ACHN (cell line): ENCODE results near the gene PRKCZ.
"Not testable (repeated sequence)": the region's sequence is repeated elsewhere in the genome, so short reads cannot be mapped to it uniquely, and the experiment has no call there.

ENCODE experiments used
- DNase-seq: peaks from one replicate; pipeline ENCODE4 v3.0.0-alpha.2; 2015
- in situ Hi-C: cut with HindIII; loops from 2 replicates; pipeline ENCODE4 v1.10.0; 2017; ENCODE audit warnings: low sequenced_read_pairs, low pct_ligation_motif_present, low pct_unique_long_range_greater_than_20kb

Gene PRKCZ

DNA sequence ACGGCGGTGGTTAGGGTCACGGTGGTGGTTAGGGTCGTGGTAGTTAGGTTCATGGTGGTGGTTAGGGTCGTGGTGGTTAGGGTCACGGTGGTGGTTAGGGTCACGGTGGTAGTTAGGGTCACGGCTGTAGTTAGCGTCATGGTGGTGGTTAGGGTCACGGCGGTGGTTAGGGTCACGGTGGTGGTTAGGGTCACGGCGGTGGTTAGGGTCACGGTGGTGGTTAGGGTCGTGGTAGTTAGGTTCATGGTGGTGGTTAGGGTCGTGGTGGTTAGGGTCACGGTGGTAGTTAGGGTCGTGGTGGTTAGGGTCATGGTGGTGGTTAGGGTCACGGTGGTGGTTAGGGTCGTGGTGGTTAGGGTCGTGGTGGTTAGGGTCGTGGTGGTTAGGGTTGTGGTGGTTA is 71.6 kb downstream of the PRKCZ start:
- in situ Hi-C loops, DNase-seq: not testable (repeated sequence)

DNA sequence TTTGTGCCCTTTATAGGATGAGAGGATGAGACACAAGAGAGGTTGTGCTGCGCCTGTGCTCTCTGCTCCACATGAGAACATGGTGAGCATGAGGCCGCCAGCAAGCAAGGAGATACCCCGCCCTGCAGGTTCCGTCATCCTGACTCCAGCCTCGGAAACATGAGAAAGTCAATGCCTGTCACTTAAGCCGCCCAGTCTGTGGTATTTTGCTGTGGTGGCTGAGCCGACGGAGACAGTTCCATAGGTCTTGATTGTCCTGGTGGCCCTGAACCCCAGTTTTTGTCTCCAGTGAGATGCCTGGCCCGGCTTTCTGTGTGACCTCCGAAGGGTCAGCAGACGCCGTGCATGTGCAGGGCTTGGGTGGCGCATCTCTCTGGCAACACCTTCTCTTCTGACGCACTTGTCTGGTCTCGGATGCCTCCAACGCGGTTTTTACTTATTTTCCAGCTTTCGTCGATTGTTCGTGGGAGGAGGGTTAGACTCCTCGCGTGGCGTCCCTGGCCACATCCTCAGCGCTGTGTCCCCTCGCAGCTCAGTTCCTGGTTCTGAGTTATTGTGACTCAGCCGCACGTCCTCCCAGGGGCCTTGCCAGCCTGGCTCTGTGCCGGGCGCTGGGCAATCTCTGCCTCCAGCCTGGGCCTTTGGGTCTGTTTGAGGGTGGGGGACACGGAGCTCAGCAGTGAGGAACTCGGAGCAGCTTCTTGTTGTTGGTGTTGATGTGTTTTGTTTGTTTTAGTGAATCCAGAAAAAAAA is 74.4 kb downstream of the PRKCZ start:
- no peak for DNase-seq
- in situ Hi-C loops = no loop called here

DNA sequence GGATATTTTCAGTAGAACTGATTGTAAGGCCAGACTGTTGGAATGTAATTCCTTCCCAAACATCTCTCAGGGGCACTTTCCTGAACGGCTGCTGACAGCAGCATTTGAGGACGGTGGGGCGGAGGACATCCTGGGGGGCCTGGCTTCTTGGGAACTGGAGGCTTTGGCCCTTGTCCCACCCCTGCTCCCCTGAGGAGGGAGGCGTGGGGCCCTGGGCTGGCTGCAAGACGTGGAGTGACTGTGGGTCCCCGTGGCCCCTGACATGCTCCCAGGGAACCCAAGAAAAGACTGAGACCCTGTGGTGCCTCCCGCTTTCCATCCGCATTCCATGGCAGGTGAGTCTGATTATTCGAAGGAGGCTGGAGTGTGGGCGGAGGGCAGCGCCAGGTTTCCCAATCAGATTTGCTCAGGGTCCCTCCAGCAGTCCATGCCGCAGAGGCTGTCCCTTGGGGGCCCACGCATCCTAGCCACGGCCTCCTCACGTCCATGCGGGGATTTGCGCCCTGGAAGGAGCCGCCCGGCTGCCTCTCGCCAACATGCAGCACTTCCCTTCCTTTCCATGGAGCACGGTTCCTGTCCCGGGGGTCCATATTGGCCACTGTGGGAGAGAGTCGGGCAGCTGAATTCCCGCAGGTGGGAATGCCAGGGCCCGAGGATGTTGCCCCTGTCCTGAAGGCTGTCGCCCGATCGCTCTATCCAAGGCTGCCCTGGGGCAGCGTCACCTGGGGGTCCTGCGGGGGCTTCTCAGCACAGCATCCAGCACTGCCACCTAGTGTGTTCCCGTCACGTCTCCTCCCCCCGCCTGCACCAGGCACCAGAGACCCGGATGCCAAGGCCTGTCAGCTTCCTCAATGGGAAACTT is 75.4 kb downstream of the PRKCZ start:
- in situ Hi-C loops = no loop called here
- DNase-seq = no peak

DNA sequence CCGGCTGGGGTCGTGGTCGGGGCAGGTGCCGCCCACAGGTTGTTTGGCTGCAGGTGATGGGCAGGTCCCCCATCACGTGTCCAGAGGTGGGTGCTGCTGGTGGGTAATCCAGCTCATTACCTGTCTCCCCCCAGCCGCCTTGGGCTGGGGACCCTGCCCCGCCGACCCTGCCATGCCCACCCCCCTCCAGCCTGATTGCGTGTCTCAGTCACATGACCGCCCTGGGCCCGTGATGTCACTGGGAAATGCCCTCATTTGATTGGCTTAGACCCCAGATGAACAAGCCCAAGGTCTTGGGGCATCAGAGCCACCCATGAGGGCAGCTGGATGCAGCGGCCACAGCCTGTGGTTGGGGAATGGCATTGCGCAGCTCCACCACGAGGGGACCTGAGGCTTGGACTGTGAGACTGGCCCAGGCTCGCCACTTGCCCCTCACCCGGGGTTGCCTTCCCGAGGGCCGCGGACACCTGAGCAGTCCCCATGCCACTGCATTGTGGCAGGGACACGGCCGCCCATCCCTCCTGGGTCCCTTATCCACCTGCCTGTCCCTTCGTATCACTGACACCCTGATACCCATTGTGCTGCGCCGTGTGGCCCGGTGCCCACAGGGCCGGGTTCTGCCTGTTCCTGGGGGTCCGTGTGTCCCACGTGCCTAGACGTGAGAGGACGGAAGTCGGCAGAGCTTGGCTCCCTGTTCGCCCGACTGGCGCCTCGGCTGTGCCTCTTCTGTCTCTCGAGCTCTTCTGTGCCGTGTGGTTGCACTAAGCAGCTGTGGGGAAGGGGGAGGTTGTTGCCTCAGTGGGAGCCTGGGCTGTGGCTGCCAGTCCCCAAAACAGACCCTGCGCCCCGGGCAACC is 76.3 kb downstream of the PRKCZ start:
- DNase-seq = no peak
- in situ Hi-C loops = no loop called here

DNA sequence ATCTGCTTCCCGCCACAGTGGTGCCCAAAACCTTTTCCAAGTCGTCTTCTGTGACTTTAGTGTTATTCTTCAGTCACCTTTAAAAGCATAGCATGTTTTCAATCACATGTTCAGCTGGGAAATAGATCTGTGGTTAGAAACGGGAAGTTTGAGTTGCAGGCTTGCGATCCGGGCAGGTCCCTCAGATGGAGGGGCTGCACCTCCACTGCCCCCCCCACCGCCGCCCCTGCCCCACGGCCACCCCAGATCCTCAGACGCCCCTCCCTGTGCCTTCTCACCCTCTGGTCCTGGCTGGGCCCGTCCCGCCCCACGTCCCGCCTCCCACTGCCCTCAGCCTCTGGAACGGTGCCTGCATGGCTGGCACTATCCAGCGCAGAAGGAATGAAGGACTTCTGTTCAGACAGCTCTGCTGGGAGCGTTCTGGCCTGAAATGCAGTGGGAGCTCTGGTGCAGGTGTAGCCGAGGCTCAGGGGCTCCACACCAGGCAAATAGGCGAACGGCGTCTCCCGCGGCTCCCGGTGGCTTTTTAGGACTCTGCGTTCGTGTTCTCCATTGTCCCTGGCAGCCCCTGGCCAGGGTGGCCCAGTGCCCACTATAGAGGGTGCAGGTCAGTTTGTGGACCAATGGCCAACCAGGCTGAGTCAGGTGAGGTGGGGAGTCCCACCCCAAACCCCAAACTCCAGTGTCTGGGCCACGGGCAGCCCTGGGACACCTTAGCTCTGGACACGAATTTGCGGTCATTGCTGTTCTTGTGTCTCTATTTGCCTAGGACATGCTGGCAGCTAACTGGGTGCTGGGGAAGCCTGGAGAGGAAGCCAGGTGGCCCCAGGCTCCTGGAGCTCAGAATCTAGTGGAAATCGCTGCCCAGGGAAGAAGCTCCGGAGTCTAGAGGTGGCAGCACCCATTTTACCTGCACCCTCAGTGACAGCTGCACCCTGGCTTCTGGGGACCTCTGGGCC is 77.3 kb downstream of the PRKCZ start:
- in situ Hi-C loops = no loop called here
- DNase-seq = no peak

DNA sequence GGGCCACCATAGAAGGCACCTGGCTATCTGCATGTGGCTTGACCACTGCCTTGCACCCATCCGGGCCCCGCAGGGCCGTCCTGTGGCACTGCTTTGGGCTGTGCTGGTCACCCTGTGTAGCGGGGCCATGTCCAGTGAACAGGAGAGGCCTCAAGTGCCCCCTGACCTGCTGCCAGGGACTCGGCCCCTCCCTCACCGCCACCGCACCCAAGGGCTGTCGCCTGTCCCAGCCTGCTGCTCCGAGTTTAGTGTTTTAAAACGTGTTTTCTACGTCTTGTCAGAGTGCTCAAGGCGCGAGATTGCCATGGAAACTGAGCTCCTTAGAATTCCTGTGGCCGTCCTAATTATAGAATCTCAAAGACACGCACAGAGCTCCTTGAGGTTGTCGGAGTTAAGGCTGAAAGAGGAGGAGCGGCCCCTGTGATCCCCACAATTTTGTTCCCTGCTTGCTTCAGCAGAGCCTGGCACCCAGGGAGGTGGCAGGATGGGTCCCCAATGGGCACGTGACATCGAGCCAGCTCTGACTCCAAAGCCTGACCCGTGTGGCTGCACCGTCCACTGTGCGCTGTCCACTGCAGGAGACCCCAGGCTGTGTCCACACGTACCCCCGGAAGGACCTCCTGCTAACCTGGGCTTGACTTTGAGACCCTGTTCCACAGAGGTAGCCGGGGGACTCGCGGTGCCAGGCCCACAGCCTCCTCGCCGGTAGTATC is 78.1 kb downstream of the PRKCZ start:
- in situ Hi-C loops = no loop called here
- DNase-seq = no peak

DNA sequence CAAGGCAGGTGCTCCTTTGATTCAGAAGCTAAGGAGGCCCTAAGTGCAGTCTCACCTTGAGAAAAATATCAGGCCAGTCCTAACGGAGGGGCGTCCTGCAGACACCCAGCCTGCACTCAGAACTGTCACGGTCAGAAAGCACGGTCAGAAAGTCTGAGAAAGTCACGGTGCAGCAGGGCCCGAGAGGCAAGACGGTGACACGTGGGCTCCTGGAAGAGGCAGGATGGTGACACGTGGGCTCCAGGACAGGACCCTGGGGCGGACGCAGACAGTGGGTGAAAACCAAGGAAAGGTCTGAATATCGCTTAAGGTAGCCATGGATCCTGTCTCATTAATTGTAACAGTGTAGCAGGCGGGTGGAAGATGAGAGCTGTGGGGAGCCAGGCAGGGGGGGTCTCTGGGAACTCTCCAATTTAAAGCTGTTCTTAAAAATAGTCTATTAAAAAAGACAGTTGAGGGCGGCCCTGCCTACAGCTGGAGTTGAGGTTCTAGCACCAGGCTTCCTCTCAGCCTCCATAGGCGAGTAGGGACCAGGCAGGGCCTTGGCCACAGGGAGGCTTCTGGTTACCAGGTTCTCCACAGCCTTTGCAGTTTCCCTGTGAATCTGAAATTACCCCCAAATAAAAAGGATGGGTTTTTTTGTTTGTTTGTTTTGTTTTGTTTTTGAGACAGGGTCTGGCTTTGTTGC is 79.2 kb downstream of the PRKCZ start:
- in situ Hi-C loops = no loop called here
- DNase-seq = no peak

DNA sequence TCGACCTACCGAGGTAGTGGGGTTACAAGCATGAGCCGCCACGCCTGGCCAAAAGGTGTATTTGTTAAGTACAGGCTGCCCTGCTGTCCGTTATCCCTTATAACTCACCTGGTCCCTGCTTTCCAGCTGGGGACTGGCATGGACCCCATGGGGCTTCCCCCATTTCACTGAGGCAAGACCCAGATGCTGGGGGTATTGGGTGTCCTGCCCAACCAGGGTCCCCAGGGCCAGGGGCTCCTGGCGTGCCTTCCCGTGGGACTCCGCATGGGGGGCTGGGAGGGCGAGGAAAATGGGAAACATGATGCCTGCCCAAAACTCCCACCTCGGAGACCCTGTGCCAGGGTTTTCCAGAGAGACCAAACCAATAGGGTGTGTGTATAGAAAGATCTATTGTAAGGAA is 79.9 kb downstream of the PRKCZ start:
- in situ Hi-C loops = no loop called here
- no peak for DNase-seq

DNA sequence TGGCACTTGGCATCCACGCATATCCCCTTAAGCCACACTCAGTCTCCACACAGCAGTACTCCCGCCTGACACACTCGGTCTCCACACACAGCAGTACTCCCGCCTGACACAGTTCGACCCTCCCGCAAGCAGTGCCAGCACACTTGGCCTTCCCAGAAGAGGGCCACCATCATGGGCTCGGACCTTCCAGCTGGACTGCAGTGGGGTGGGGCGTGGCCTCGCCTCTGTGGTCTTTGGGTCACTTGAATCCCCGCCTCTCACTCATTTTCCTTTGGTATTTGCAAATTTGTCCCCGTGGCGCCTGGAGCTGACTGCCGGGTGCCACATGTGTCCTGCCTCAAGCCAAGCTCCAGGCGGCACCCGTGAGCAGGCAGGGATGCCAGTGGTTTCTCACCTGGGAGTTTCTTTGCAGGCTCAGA is 80.7 kb downstream of the PRKCZ start:
- in situ Hi-C loops = no loop called here
- no peak for DNase-seq

DNA sequence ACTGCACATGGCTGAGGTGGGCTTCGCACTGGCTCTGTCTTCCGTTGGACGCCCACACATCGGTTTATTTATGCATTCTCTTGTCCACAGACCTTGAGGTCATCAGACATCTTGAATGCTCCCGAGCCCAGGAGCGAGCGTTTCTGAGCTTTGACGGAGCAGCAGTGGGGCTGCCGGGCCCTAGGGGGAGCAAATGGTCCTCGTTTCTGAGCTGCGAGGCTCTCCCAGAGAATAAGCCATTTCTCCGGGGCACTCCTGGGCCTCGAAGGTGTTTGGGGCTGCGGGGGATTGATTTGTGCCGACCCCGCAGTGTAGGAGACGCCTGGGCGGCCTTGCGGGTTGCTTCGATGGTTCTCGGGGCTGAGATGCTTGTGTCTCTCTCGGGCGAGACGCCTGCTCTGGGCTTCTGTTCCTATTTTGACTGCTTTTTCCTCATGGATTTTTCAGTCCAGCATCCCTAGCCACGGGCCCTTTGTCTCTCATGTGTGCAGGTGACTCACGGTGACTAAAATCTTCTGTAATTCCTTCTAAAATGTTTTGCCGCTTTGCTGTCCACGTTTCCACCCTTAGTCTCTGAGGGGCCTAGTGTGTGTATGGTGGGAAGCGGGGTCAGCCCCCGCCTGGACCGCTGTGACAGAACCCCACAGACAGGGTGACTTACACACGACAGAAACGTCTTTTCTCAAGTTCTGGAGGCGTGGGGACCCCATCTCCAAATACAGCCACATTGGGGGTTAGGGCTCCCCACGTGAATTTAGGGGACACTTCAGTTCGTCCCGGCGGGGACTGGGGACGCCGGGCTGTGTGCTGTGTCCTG is 82.2 kb downstream of the PRKCZ start:
- DNase-seq = no peak
- in situ Hi-C loops = no loop called here

DNA sequence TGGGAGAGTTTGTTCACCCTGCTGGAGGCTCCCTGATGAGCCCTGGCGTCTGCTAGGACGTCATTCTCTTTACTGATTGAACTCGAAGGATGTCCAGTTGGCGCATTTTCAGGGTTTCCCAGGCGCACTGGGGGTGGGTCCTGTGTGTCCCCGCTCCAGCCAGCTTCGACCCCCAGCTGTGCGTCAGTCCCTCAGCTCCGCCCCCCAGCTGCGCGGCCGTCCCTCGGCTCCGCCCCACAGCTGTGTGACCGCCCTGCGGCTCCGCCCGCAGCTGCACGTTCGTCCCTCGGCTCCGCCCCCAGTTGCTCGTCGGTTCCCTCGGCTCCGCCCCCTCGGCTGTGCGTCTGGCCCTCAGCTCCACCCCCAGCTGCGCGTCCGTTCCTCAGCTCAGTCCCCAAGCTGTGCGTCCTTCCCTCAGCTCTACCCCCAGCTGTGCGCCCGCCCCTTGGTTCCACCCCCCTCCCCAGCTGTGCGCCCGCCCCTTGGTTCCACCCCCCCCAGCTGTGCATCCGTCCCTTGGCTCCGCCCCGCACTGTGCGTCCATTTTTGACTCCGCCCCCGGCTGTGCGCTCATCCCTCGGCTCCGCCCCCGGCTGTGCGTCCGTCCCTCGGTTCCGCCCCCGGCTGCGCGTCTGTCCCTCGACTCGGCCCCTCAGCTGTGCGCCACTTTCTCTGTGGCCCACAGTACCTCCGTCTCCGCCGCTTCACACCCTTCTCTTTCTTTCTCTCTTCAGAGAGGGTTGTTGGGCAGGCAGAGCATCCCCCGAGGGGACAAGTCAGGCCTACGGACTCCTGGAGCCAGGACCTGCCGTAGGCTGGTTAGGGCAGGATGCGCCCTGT is 83.0 kb downstream of the PRKCZ start:
- DNase-seq = no peak
- in situ Hi-C loops = no loop called here

DNA sequence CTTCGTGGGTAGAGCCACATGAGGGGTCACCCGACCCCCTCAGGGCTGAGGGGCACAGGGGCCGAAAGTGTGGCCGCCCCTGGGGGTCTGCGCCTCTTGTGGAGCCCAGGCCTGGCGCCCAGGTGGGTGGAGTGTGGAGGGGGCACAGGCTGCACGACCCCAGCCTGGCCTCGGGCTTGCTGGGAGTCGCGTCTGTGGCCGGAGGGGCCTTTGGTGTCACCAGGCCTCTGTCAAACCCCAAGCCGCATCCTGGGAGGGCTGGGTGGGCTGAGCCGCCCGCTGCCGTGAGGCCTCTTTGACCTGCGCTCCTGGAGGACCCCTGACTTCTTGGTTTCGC is 83.6 kb downstream of the PRKCZ start:
- no peak for DNase-seq
- in situ Hi-C loops = no loop called here

DNA sequence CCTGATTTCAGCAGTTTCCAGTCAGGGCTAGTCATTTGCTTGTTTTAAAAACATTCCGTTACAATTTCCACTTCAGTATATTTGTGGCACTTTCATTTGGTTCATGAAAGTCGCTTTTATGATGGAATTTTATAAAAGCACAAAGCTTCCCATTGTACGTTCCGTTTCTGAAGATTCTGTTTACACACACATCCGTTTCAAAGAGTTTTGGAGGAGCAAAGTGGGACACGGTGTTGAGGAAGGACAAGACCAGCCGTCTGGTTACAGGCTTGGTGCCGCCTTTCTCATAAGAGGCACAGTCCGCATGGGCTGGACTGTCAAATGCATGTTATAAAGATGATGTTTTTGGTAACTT is 84.0 kb downstream of the PRKCZ start:
- DNase-seq = no peak
- in situ Hi-C loops = no loop called here

DNA sequence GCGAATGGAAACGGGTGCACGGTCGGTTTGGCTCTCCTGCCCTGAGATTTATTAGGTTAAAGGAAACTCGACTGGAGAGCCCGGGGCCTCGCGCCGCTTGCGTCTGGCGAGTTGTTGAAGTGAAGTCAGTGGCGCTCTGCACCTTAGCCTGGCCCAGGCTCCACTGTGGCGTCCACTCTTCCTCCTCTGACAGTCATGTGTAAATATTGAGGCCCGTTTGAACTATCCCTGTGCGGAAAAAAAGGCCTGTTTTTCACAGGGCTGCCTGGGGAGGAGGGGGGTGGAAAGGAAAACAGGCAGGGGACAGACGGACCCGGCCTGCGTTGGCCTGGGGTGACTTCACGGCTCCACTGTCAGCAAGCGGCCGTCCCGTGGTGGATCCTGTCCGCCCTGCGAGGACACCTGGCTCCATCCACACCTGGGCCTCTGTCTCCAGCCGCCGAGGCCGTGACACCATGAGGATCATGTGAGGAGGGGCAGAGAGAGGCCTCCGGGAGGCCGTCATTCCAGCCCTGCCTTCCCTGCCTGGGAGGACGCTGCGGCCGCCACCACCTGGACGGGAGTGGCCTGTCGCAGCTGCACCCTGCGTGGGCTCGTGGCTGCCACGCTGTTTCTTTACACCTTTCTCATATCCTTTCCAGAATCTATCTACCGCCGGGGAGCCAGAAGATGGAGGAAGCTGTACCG is 84.6 kb downstream of the PRKCZ start:
- in situ Hi-C loops = no loop called here
- no peak for DNase-seq

DNA sequence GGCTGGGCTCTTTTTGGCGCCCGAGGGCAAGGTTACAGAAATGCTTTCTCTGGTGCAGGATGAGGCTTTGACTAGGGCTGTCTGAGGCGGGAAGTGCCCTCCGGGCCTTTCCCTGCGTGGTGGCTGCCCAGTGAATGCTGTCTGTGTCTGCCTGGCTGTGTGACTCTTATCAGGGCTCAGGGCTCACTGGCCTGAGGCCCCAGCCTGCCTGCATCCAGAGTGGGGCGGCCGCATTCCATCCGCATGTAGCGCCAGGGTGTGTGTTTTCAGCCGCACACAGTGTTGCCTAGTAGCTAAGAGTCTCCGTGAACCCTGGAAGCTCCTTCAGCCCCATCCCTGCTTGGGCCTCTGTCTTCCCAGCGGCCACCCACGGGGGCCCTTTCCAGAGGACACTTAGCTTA is 85.2 kb downstream of the PRKCZ start:
- in situ Hi-C loops = no loop called here

More for the DNA sequence above, 85.2 kb downstream of the PRKCZ start:
- no peak for DNase-seq
